ENCODE data around the gene MOB1A.
A peak's percentile ranks its signal among the peaks of the same experiment; 100 is the strongest.
"Not testable (repeated sequence)": the region's sequence is repeated elsewhere in the genome, so short reads cannot be mapped to it uniquely, and the experiment has no call there.

Gene MOB1A

GRCh38 chr2:74131901-74132300 is 46.8 kb downstream of the MOB1A start:
- H3K4me3 ChIP-seq (ENCODE audit: insufficient read depth, low read depth, low read length): no peak overlapping the region
- H3K27ac ChIP-seq (ENCODE audit: insufficient read depth, low read depth, low read length, poor library complexity, severe bottlenecking): no peak overlapping the region
- H3K27me3 ChIP-seq (ENCODE audit: control insufficient read depth, insufficient read depth, low read length, poor library complexity, severe bottlenecking): peaks cover 9% of the 10 kb centered on the region
- H3K4me1 ChIP-seq (ENCODE audit: control insufficient read depth, insufficient read depth, low read length): no peaks in the 10 kb centered on the region
- WGBS, 2 experiments: 94 to 96% methylated on average over 5 of the region's 5 CpGs
- H3K9me3 ChIP-seq (ENCODE audit: control insufficient read depth, low read length): no peaks in the 10 kb centered on the region
- no peaks in the 10 kb centered on the region for H3K36me3 ChIP-seq (ENCODE audit: control insufficient read depth, insufficient read depth, low read length)

GRCh38 chr2:74130211-74130995 is 48.3 kb downstream of the MOB1A start:
- H3K9me3 ChIP-seq (ENCODE audit: control insufficient read depth, low read length): no peaks in the 10 kb centered on the region

GRCh38 chr2:74128206-74128605 is 50.5 kb downstream of the MOB1A start:
- Histone ChIP-seq H3K27ac (ENCODE audit: insufficient read depth, low read depth, low read length, poor library complexity, severe bottlenecking) (no peak overlapping the region), H3K36me3 (ENCODE audit: control insufficient read depth, insufficient read depth, low read length) (no peaks in the 10 kb centered on the region), H3K9me3 (ENCODE audit: control insufficient read depth, low read length) (no peaks in the 10 kb centered on the region), H3K4me3 (ENCODE audit: insufficient read depth, low read depth, low read length) (no peak overlapping the region), H3K4me1 (ENCODE audit: control insufficient read depth, insufficient read depth, low read length) (no peaks in the 10 kb centered on the region), H3K27me3 (ENCODE audit: control insufficient read depth, insufficient read depth, low read length, poor library complexity, severe bottlenecking) (peaks cover 10% of the 10 kb centered on the region)
- 63 to 77% methylated on average over 2 of the region's 3 CpGs for WGBS, 2 experiments

More at GRCh38 chr2:74130211-74130995, 48.3 kb downstream of the MOB1A start:
- Histone ChIP-seq H3K27ac (ENCODE audit: insufficient read depth, low read depth, low read length, poor library complexity, severe bottlenecking) (no peak overlapping the region), H3K4me1 (ENCODE audit: control insufficient read depth, insufficient read depth, low read length) (no peaks in the 10 kb centered on the region), H3K36me3 (ENCODE audit: control insufficient read depth, insufficient read depth, low read length) (no peaks in the 10 kb centered on the region), H3K4me3 (ENCODE audit: insufficient read depth, low read depth, low read length) (no peak overlapping the region), H3K27me3 (ENCODE audit: control insufficient read depth, insufficient read depth, low read length, poor library complexity, severe bottlenecking) (peaks cover 10% of the 10 kb centered on the region)
- 92 to 93% methylated on average over 41 of the region's 41 CpGs for WGBS, 2 experiments

GRCh38 chr2:74123955-74124354 is 54.7 kb downstream of the MOB1A start:
- H3K36me3 ChIP-seq (ENCODE audit: control insufficient read depth, insufficient read depth, low read length); H3K4me1 ChIP-seq (ENCODE audit: control insufficient read depth, insufficient read depth, low read length); H3K27ac ChIP-seq (ENCODE audit: insufficient read depth, low read depth, low read length, poor library complexity, severe bottlenecking); H3K9me3 ChIP-seq (ENCODE audit: control insufficient read depth, low read length); H3K4me3 ChIP-seq (ENCODE audit: insufficient read depth, low read depth, low read length): not testable (repeated sequence)
- peaks cover 15% of the 10 kb centered on the region for H3K27me3 ChIP-seq (ENCODE audit: control insufficient read depth, insufficient read depth, low read length, poor library complexity, severe bottlenecking)
- 95 to 96% methylated on average over 28 to 29 of the region's 29 CpGs for WGBS, 2 experiments

- not testable (repeated sequence) for H3K4me1 ChIP-seq (ENCODE audit: control insufficient read depth, insufficient read depth, low read length); H3K27ac ChIP-seq (ENCODE audit: insufficient read depth, low read depth, low read length, poor library complexity, severe bottlenecking); H3K9me3 ChIP-seq (ENCODE audit: control insufficient read depth, low read length); H3K36me3 ChIP-seq (ENCODE audit: control insufficient read depth, insufficient read depth, low read length); H3K4me3 ChIP-seq (ENCODE audit: insufficient read depth, low read depth, low read length)
- peaks cover 14% of the 10 kb centered on the region for H3K27me3 ChIP-seq (ENCODE audit: control insufficient read depth, insufficient read depth, low read length, poor library complexity, severe bottlenecking)
- WGBS, 2 experiments: 90 to 93% methylated on average over 1 of the region's 1 CpG
Observed at GRCh38 chr2:74121846-74122245, 56.8 kb downstream of the MOB1A start.

- H3K4me3 ChIP-seq (ENCODE audit: insufficient read depth, low read depth, low read length): peak overlapping the region; percentile 73
- H3K36me3 ChIP-seq (ENCODE audit: control insufficient read depth, insufficient read depth, low read length): no peaks in the 10 kb centered on the region
- peak overlapping the region; percentile 60 for H3K27ac ChIP-seq (ENCODE audit: insufficient read depth, low read depth, low read length, poor library complexity, severe bottlenecking)
- H3K27me3 ChIP-seq (ENCODE audit: control insufficient read depth, insufficient read depth, low read length, poor library complexity, severe bottlenecking): peaks cover 17% of the 10 kb centered on the region
- no peaks in the 10 kb centered on the region for H3K9me3 ChIP-seq (ENCODE audit: control insufficient read depth, low read length)
- H3K4me1 ChIP-seq (ENCODE audit: control insufficient read depth, insufficient read depth, low read length): no peaks in the 10 kb centered on the region
- 11 to 13% methylated on average over 59 of the region's 59 CpGs for WGBS, 2 experiments
Observed at GRCh38 chr2:74119912-74120825, 58.5 kb downstream of the MOB1A start.

GRCh38 chr2:74119339-74119738 is 59.3 kb downstream of the MOB1A start:
- H3K27me3 ChIP-seq (ENCODE audit: control insufficient read depth, insufficient read depth, low read length, poor library complexity, severe bottlenecking): peaks cover 24% of the 10 kb centered on the region
- no peaks in the 10 kb centered on the region for H3K36me3 ChIP-seq (ENCODE audit: control insufficient read depth, insufficient read depth, low read length)
- H3K4me1 ChIP-seq (ENCODE audit: control insufficient read depth, insufficient read depth, low read length): no peaks in the 10 kb centered on the region
- no peak overlapping the region for H3K27ac ChIP-seq (ENCODE audit: insufficient read depth, low read depth, low read length, poor library complexity, severe bottlenecking)
- peak overlapping the region; percentile 73 for H3K4me3 ChIP-seq (ENCODE audit: insufficient read depth, low read depth, low read length)
- H3K9me3 ChIP-seq (ENCODE audit: control insufficient read depth, low read length): no peaks in the 10 kb centered on the region

- H3K27ac ChIP-seq (ENCODE audit: insufficient read depth, low read depth, low read length, poor library complexity, severe bottlenecking): no peak overlapping the region
- no peaks in the 10 kb centered on the region for H3K36me3 ChIP-seq (ENCODE audit: control insufficient read depth, insufficient read depth, low read length)
- H3K9me3 ChIP-seq (ENCODE audit: control insufficient read depth, low read length): no peaks in the 10 kb centered on the region
- H3K4me1 ChIP-seq (ENCODE audit: control insufficient read depth, insufficient read depth, low read length): peaks cover 4% of the 10 kb centered on the region
- peaks cover 7% of the 10 kb centered on the region for H3K27me3 ChIP-seq (ENCODE audit: control insufficient read depth, insufficient read depth, low read length, poor library complexity, severe bottlenecking)
- no peak overlapping the region for H3K4me3 ChIP-seq (ENCODE audit: insufficient read depth, low read depth, low read length)
Observed at GRCh38 chr2:74111380-74111779, 67.3 kb downstream of the MOB1A start.

GRCh38 chr2:74110537-74110936 is 68.1 kb downstream of the MOB1A start:
- no peak overlapping the region for H3K27ac ChIP-seq (ENCODE audit: insufficient read depth, low read depth, low read length, poor library complexity, severe bottlenecking)
- H3K4me3 ChIP-seq (ENCODE audit: insufficient read depth, low read depth, low read length): no peak overlapping the region
- H3K36me3 ChIP-seq (ENCODE audit: control insufficient read depth, insufficient read depth, low read length): no peaks in the 10 kb centered on the region
- 70 to 73% methylated on average over 3 of the region's 3 CpGs for WGBS, 2 experiments
- H3K4me1 ChIP-seq (ENCODE audit: control insufficient read depth, insufficient read depth, low read length): peaks cover 4% of the 10 kb centered on the region
- H3K9me3 ChIP-seq (ENCODE audit: control insufficient read depth, low read length): no peaks in the 10 kb centered on the region
- H3K27me3 ChIP-seq (ENCODE audit: control insufficient read depth, insufficient read depth, low read length, poor library complexity, severe bottlenecking): peaks cover 7% of the 10 kb centered on the region

GRCh38 chr2:74109551-74109950 is 69.1 kb downstream of the MOB1A start:
- H3K4me3 ChIP-seq (ENCODE audit: insufficient read depth, low read depth, low read length): no peak overlapping the region
- no peak overlapping the region for H3K27ac ChIP-seq (ENCODE audit: insufficient read depth, low read depth, low read length, poor library complexity, severe bottlenecking)
- peaks cover under 1% of the 10 kb centered on the region for H3K27me3 ChIP-seq (ENCODE audit: control insufficient read depth, insufficient read depth, low read length, poor library complexity, severe bottlenecking)
- peaks cover 4% of the 10 kb centered on the region for H3K4me1 ChIP-seq (ENCODE audit: control insufficient read depth, insufficient read depth, low read length)
- 92 to 98% methylated on average over 8 of the region's 8 CpGs for WGBS, 2 experiments
- no peaks in the 10 kb centered on the region for H3K9me3 ChIP-seq (ENCODE audit: control insufficient read depth, low read length)
- no peaks in the 10 kb centered on the region for H3K36me3 ChIP-seq (ENCODE audit: control insufficient read depth, insufficient read depth, low read length)
